MM.1S (cell line): ENCODE data around the gene VAT1.
"Not testable (repeated sequence)": the region's sequence is repeated elsewhere in the genome, so short reads cannot be mapped to it uniquely, and the experiment has no call there.

ENCODE experiments used
- DNase-seq: peaks from one replicate; pipeline ENCODE4 v3.0.0-alpha.2; 2015
- H2AFZ ChIP-seq: fragments of 300-600 bp; sonication (generic); 2 replicates; pipeline ENCODE4 v1.6.0; 2016; ENCODE audit warnings: antibody characterized with exemption, low read length
- H3F3A ChIP-seq: fragments of 300-600 bp; sonication (generic); 2 replicates; pipeline ENCODE4 v1.6.1; 2016; ENCODE audit warnings: mild to moderate bottlenecking, antibody characterized with exemption, low read length, moderate library complexity, mixed read lengths; ENCODE audit not compliant: insufficient read depth
- H3K27ac ChIP-seq: fragments of 300-600 bp; sonication (generic); 2 replicates; pipeline ENCODE4 v1.5.1; 2016; ENCODE audit warnings: mild to moderate bottlenecking, low read length
- H3K27me3 ChIP-seq: fragments of 300-600 bp; sonication (generic); replicated peaks from 2 replicates; pipeline ENCODE4 v1.6.0; 2016; ENCODE audit warnings: low read length; ENCODE audit not compliant: insufficient read depth
- H3K36me3 ChIP-seq: fragments of 300-600 bp; sonication (generic); replicated peaks from 2 replicates; pipeline ENCODE4 v1.6.1; 2016; ENCODE audit warnings: mild to moderate bottlenecking, low read length, mixed read lengths; ENCODE audit not compliant: insufficient read depth
- H3K4me1 ChIP-seq: fragments of 300-600 bp; sonication (generic); 2 replicates; pipeline ENCODE4 v1.6.1; 2016; ENCODE audit warnings: low read length, mixed read lengths
- H3K4me2 ChIP-seq: fragments of 300-600 bp; sonication (generic); 2 replicates; pipeline ENCODE4 v1.6.0; 2016; ENCODE audit warnings: low read depth, low read length
- H3K4me3 ChIP-seq: fragments of 300-600 bp; sonication (generic); 2 replicates; pipeline ENCODE4 v1.5.1; 2016; ENCODE audit warnings: low read length, mixed read lengths
- H3K79me2 ChIP-seq: fragments of 300-600 bp; sonication (generic); 2 replicates; pipeline ENCODE4 v1.6.1; 2016; ENCODE audit warnings: mixed run types, low read length, mixed read lengths
- H3K9ac ChIP-seq: fragments of 300-600 bp; sonication (generic); 2 replicates; pipeline ENCODE4 v1.6.1; 2016; ENCODE audit warnings: low read length, mixed read lengths
- H3K9me2 ChIP-seq: fragments of 300-600 bp; sonication (generic); replicated peaks from 2 replicates; pipeline ENCODE4 v1.6.1; 2016; ENCODE audit warnings: mild to moderate bottlenecking, low read length, mixed read lengths; ENCODE audit not compliant: insufficient read depth
- H3K9me3 ChIP-seq: fragments of 300-600 bp; sonication (generic); replicated peaks from 2 replicates; pipeline ENCODE4 v1.6.1; 2016; ENCODE audit warnings: mild to moderate bottlenecking, low read length, mixed read lengths; ENCODE audit not compliant: insufficient read depth
- H4K20me1 ChIP-seq: fragments of 300-600 bp; sonication (generic); 2 replicates; pipeline ENCODE4 v1.6.1; 2016; ENCODE audit warnings: mild to moderate bottlenecking, low read length, moderate library complexity, mixed read lengths; ENCODE audit not compliant: insufficient read depth
- CTCF ChIP-seq: fragments of 300-600 bp; sonication (generic); IDR thresholded peaks from 2 replicates; pipeline ENCODE4 v1.5.1; 2016; ENCODE audit warnings: antibody characterized with exemption, low read length, mixed read lengths
- EZH2 ChIP-seq: fragments of 300-600 bp; sonication (generic); optimal IDR thresholded peaks from 2 replicates; pipeline ENCODE3; 2017; ENCODE audit warnings: low read depth, mild to moderate bottlenecking, antibody characterized with exemption, low read length, mixed read lengths
- EZH2phosphoT487 ChIP-seq: fragments of 300-600 bp; sonication (generic); IDR thresholded peaks from 2 replicates; pipeline ENCODE4 v1.6.1; 2018; ENCODE audit warnings: antibody characterized with exemption, low read length

The VAT1 gene

DNA sequence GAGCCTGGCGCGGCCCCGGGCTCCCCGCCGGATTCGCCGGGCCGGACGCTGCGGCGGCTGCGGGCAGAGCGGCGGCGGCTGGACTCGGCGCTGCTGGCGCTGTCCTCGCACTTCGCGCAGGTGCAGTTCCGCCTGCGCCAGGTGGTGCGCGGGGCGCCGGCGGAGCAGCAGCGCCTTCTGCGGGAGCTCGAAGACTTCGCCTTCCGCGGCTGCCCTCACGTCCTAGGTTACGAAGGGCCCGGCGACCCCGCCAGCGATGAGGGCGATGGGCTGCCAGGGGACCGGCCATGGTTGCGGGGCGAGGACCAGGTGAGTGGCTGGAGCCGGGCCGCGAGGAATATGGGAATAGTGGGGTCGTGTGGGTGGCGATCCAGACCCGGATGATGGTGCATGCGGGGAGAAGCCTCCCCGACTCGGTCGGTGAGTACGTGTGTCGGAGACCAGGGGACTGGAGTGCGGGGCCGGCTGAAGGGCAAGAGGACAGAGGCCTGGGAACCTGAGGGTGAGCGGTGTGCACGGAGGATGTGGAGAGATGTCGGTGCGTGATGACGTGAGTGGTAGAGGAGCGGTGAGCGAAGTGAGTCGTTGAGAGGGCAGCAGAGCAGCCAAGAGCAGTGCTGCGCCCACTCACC, 41.3 kb downstream of the VAT1 start:
- TF ChIP-seq EZH2 (no peak), CTCF (peak; percentile 30; the same call in 1 of the 2 replicates)

GRCh38 chr17:42980274-42980765, 41.9 kb downstream of the VAT1 start, which contains the start of gene RUNDC1:
Gene RUNDC1, plus strand, starts transcription at chr17:42980565. Its CDS starts 12 bp downstream, at chr17:42980577.
- peak within 1 kb of the TSS; percentile 91 for H2AFZ ChIP-seq

More for the DNA sequence above, 41.3 kb downstream of the VAT1 start:
- Histone ChIP-seq H3K4me1 (peaks cover 13% of the 10 kb centered on the region), H3K9me3 (no peaks in the 10 kb centered on the region), H3K4me2 (peak overlapping the region; percentile 97), H3K79me2 (peaks cover 43% of the 10 kb centered on the region), H3K9me2 (no peaks in the 10 kb centered on the region), H3K9ac (peak overlapping the region; percentile 85), H3F3A (peaks cover 11% of the 10 kb centered on the region), H3K27me3 (no peaks in the 10 kb centered on the region), H2AFZ (peak overlapping the region; percentile 91), H3K36me3 (no peaks in the 10 kb centered on the region), H3K27ac (peak overlapping the region; percentile 88), H4K20me1 (no peaks in the 10 kb centered on the region), H3K4me3 (peak overlapping the region; percentile 95)
- peak; percentile 79 for DNase-seq

DNA sequence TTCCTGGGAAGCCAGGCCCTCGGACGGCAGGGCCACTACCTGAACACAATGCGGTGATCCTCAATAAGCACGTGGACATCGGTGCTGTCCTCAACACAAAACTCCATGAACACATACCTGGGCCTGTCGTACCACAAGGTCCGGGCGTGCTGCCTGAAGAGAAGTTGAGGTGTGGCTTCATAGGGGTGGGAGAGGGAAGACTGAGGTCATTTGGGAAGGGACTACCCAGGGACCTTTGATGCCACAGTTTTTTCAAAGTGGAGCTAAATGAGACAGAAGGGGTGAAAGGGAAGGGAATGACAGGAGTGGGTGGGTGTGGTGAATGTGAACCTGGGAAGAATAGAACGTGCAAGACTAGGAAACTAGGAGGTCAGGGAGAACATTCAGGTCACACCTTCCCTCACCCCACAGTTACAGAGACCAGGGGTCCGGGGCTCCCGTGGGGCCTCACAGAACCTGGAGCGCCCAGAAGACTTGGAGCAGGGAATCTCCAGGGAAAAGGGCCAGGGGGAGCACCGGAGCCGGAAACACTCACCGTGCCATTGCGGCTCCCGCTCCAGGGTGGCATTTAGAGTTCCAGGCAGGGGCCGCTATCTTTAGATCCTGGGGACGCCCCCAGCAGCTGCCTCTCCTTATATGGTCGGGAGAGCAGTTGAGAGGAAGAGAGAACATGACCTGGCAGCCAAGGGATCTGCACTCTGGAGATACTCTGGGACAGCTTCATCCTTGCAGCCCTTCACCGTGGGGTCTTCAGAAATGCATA, 42.5 kb downstream of the VAT1 start, which contains the start of gene PTGES3L:
Gene PTGES3L, minus strand, starts transcription at position 570 of the 763 bp plus-strand sequence. Its CDS starts 27 bp downstream, at position 543.
- Histone ChIP-seq H2AFZ (peak within 1 kb of the TSS; percentile 91), H3K4me2 (peak within 1 kb of the TSS; percentile 97), H3K27me3 (no peaks in the 10 kb centered on the region), H3K4me3 (peak within 1 kb of the TSS; percentile 95), H3K36me3 (no peaks in the 10 kb centered on the region), H3K9me2 (no peaks in the 10 kb centered on the region), H3K27ac (peak within 1 kb of the TSS; percentile 88), H3K79me2 (peaks cover 33% of the 10 kb centered on the region), H4K20me1 (no peaks in the 10 kb centered on the region), H3F3A (peaks cover 11% of the 10 kb centered on the region), H3K9me3 (no peaks in the 10 kb centered on the region), H3K9ac (peak within 1 kb of the TSS; percentile 85), H3K4me1 (peaks cover 13% of the 10 kb centered on the region)
- DNase-seq: peak; percentile 16
- TF ChIP-seq EZH2phosphoT487: no peak
- TF ChIP-seq CTCF: no peak
- no peak for TF ChIP-seq EZH2

More at GRCh38 chr17:42980274-42980765, 41.9 kb downstream of the VAT1 start, which contains the start of gene RUNDC1:
- Histone ChIP-seq H3K27me3 (no peaks in the 10 kb centered on the region), H4K20me1 (no peaks in the 10 kb centered on the region), H3K27ac (peak within 1 kb of the TSS; percentile 88), H3K79me2 (peaks cover 37% of the 10 kb centered on the region), H3K4me3 (peak within 1 kb of the TSS; percentile 95), H3K9me2 (no peaks in the 10 kb centered on the region), H3K36me3 (no peaks in the 10 kb centered on the region), H3F3A (peaks cover 11% of the 10 kb centered on the region), H3K9me3 (no peaks in the 10 kb centered on the region), H3K4me2 (peak within 1 kb of the TSS; percentile 97), H3K9ac (peak within 1 kb of the TSS; percentile 85), H3K4me1 (peaks cover 13% of the 10 kb centered on the region)
- TF ChIP-seq CTCF (no peak), EZH2phosphoT487 (no peak), EZH2 (no peak)
- peak; percentile 93 for DNase-seq

GRCh38 chr17:42975701-42976100, 46.5 kb downstream of the VAT1 start:
- not testable (repeated sequence) for H3K27me3 ChIP-seq, H2AFZ ChIP-seq, H3K27ac ChIP-seq, H3K4me3 ChIP-seq, H3K36me3 ChIP-seq, H3K9me3 ChIP-seq, H3F3A ChIP-seq, H3K4me1 ChIP-seq, H3K9me2 ChIP-seq, DNase-seq, H3K79me2 ChIP-seq, H3K9ac ChIP-seq, H3K4me2 ChIP-seq, H4K20me1 ChIP-seq
